GM18858 (cell line): ENCODE data around the gene RPL22.

ENCODE experiments used
- ATAC-seq: cut with Tn5 transposase; IDR thresholded peaks from one replicate; pipeline ENCODE4 v1.9.1; 2021; ENCODE audit not compliant: unreplicated experiment

The RPL22 gene

GRCh38 chr1:6175411-6175828 is 24.0 kb downstream of the RPL22 start:
- no peak for ATAC-seq

GRCh38 chr1:6174621-6175410 is 24.6 kb downstream of the RPL22 start:
- no peak for ATAC-seq

- no peak for ATAC-seq
Measured at GRCh38 chr1:6172549-6172948, 26.8 kb downstream of the RPL22 start.

GRCh38 chr1:6171548-6172124 is 27.8 kb downstream of the RPL22 start:
- no peak for ATAC-seq

- ATAC-seq, result no peak
Measured at GRCh38 chr1:6170742-6171201, 28.6 kb downstream of the RPL22 start.

- no peak for ATAC-seq
Measured at GRCh38 chr1:6170116-6170741, 29.2 kb downstream of the RPL22 start.

- no peak for ATAC-seq
Measured at GRCh38 chr1:6168947-6169586, 30.3 kb downstream of the RPL22 start.

- ATAC-seq, result no peak
Measured at GRCh38 chr1:6167391-6168303, 31.7 kb downstream of the RPL22 start.

- no peak for ATAC-seq
Measured at GRCh38 chr1:6166655-6167390, 32.6 kb downstream of the RPL22 start.

- ATAC-seq, result no peak
Measured at GRCh38 chr1:6166221-6166620, 33.2 kb downstream of the RPL22 start.

GRCh38 chr1:6165441-6165985 is 33.9 kb downstream of the RPL22 start:
- no peak for ATAC-seq

- no peak for ATAC-seq
Measured at GRCh38 chr1:6165027-6165426, 34.4 kb downstream of the RPL22 start.

GRCh38 chr1:6163973-6164617 is 35.3 kb downstream of the RPL22 start:
- ATAC-seq, result no peak

GRCh38 chr1:6163191-6163972 is 36.0 kb downstream of the RPL22 start:
- no peak for ATAC-seq

- no peak for ATAC-seq
Measured at GRCh38 chr1:6162773-6163172, 36.6 kb downstream of the RPL22 start.

GRCh38 chr1:6162341-6162740 is 37.1 kb downstream of the RPL22 start:
- no peak for ATAC-seq

- ATAC-seq, result no peak
Measured at GRCh38 chr1:6158181-6158580, 41.2 kb downstream of the RPL22 start.

GRCh38 chr1:6157528-6158174 is 41.7 kb downstream of the RPL22 start:
- no peak for ATAC-seq
